ENCODE results near the gene RPP30. TPM values are rescaled to one million over a fixed set of nuclear protein-coding genes. Genes with fewer than 3 reads are reported as not detected.
"Not testable (repeated sequence)": the region's sequence is repeated elsewhere in the genome, so short reads cannot be mapped to it uniquely, and the experiment has no call there.

RPP30 gene
- total and polyA plus RNA-seq, 2 donors = 27.7 to 70.9 TPM

- H3K27ac ChIP-seq (ENCODE audit: low read depth) = no peak overlapping the region
- peaks cover 1% of the 10 kb centered on the region for H3K4me1 ChIP-seq (ENCODE audit: insufficient read depth)
- DNase-seq (ENCODE audit: extremely low spot score) = no peak
- WGBS = 71% methylated on average over 6 of the region's 6 CpGs
- H3K4me3 ChIP-seq (ENCODE audit: low read depth, low read length) = no peak overlapping the region
- peaks cover 2% of the 10 kb centered on the region for H3K36me3 ChIP-seq (ENCODE audit: insufficient read depth)
Observed at GRCh38 chr10:90887555-90887954, 15.8 kb downstream of the RPP30 start.

DNA sequence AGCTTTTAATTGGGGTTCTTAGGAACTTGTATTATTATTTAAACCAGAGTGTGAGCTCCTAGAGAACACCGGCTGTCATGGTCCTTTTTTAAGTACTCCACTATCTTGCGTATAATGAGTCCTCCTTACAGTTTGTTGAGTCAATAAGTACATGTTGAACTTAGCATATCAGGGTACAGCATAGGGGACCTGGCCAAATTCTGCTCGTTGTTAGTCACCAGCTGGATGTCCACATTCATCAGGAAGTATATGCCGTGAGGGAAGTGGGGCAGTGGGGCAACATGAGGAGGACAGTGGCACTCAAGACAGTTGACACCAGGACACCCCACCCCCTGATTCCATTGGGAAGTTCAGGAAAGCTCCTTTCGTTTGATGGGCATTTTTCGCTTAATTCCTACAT lies 16.6 kb downstream of the RPP30 start:
- H3K4me3 ChIP-seq (ENCODE audit: low read depth, low read length) = no peak overlapping the region
- 95% methylated on average over 6 of the region's 6 CpGs for WGBS
- H3K36me3 ChIP-seq (ENCODE audit: insufficient read depth) = peaks cover 3% of the 10 kb centered on the region
- DNase-seq (ENCODE audit: extremely low spot score) = no peak
- H3K27ac ChIP-seq (ENCODE audit: low read depth) = no peak overlapping the region
- H3K4me1 ChIP-seq (ENCODE audit: insufficient read depth) = peaks cover 1% of the 10 kb centered on the region

DNA sequence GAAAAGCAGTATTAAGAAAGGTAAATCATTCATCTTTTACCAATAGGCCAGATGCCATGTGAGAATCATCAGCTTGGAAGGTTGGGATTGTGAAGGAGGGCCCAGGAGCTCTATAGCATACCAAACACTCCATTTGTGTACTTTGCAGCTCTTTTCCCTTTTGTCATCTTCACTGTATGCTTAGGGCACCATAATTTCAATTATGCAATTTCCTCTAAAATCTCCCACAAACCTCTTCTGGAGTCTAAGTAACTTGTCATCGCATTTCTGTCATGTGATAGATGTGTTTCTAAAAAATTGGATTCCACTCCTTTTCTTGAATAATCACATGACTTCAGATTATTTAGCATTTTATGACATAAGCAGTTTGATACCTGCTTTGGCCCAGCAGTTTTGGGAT lies 17.9 kb downstream of the RPP30 start:
- WGBS = 96% methylated on average over 1 of the region's 1 CpG
- Histone ChIP-seq H3K4me3 (ENCODE audit: low read depth, low read length) (no peak overlapping the region), H3K4me1 (ENCODE audit: insufficient read depth) (peaks cover 1% of the 10 kb centered on the region), H3K36me3 (ENCODE audit: insufficient read depth) (peaks cover 3% of the 10 kb centered on the region), H3K27ac (ENCODE audit: low read depth) (no peak overlapping the region)
- no peak for DNase-seq (ENCODE audit: extremely low spot score)

GRCh38 chr10:90890347-90890746 lies 18.6 kb downstream of the RPP30 start:
- H3K4me3 ChIP-seq (ENCODE audit: low read depth, low read length) = no peak overlapping the region
- H3K4me1 ChIP-seq (ENCODE audit: insufficient read depth) = peaks cover 1% of the 10 kb centered on the region
- no peak overlapping the region for H3K27ac ChIP-seq (ENCODE audit: low read depth)
- peaks cover 3% of the 10 kb centered on the region for H3K36me3 ChIP-seq (ENCODE audit: insufficient read depth)
- WGBS = 73% methylated on average over 2 of the region's 2 CpGs
- no peak for DNase-seq (ENCODE audit: extremely low spot score)

- no peak for DNase-seq (ENCODE audit: extremely low spot score)
- Histone ChIP-seq H3K36me3 (ENCODE audit: insufficient read depth) (peaks cover 3% of the 10 kb centered on the region), H3K27ac (ENCODE audit: low read depth) (no peak overlapping the region), H3K4me3 (ENCODE audit: low read depth, low read length) (no peak overlapping the region), H3K4me1 (ENCODE audit: insufficient read depth) (no peaks in the 10 kb centered on the region)
- 97% methylated on average over 3 of the region's 3 CpGs for WGBS
Observed at GRCh38 chr10:90893190-90893589, 21.4 kb downstream of the RPP30 start.

DNA sequence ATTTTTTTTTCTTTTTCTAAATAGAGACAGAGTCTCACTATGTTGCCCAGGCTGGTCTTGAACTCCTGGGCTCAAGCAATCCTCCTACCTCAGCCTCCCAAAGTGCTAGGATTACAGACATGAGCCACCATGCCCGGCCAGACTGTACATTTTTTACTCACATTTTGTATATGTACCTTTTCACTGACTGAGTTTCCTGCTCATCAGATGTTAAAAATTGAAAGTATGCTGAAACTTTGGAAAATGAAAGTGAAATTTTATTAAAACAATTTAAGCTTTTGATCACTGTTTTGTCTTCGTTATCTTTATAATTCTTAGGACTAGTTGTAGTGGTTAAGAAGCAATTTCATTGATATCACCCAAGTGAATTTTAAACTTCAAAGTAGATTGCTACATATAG lies 25.1 kb downstream of the RPP30 start:
- not testable (repeated sequence) for H3K36me3 ChIP-seq (ENCODE audit: insufficient read depth)

GRCh38 chr10:90905925-90906324 lies 34.2 kb downstream of the RPP30 start:
- DNase-seq (ENCODE audit: extremely low spot score) = no peak
- Histone ChIP-seq H3K27ac (ENCODE audit: low read depth) (no peak overlapping the region), H3K36me3 (ENCODE audit: insufficient read depth) (no peaks in the 10 kb centered on the region), H3K4me3 (ENCODE audit: low read depth, low read length) (no peak overlapping the region), H3K4me1 (ENCODE audit: insufficient read depth) (no peaks in the 10 kb centered on the region)
- WGBS = 88% methylated on average over 1 of the region's 1 CpG

More for the DNA sequence above, 25.1 kb downstream of the RPP30 start:
- H3K4me3 ChIP-seq (ENCODE audit: low read depth, low read length); H3K4me1 ChIP-seq (ENCODE audit: insufficient read depth); H3K27ac ChIP-seq (ENCODE audit: low read depth); DNase-seq (ENCODE audit: extremely low spot score): not testable (repeated sequence)
- 86% methylated on average over 2 of the region's 2 CpGs for WGBS

- no peak overlapping the region for H3K27ac ChIP-seq (ENCODE audit: low read depth)
Observed at GRCh38 chr10:90906596-90906995, 34.8 kb downstream of the RPP30 start.

GRCh38 chr10:90911133-90912051 lies 39.6 kb downstream of the RPP30 start:
- H3K4me3 ChIP-seq (ENCODE audit: low read depth, low read length) = no peak overlapping the region
- 34% methylated on average over 12 of the region's 12 CpGs for WGBS
- H3K36me3 ChIP-seq (ENCODE audit: insufficient read depth) = no peaks in the 10 kb centered on the region
- peak; percentile 59 for DNase-seq (ENCODE audit: extremely low spot score)
- H3K4me1 ChIP-seq (ENCODE audit: insufficient read depth) = no peaks in the 10 kb centered on the region
- no peak overlapping the region for H3K27ac ChIP-seq (ENCODE audit: low read depth)

More at GRCh38 chr10:90906596-90906995, 34.8 kb downstream of the RPP30 start:
- no peaks in the 10 kb centered on the region for H3K36me3 ChIP-seq (ENCODE audit: insufficient read depth)
- no peak for DNase-seq (ENCODE audit: extremely low spot score)
- H3K4me3 ChIP-seq (ENCODE audit: low read depth, low read length) = no peak overlapping the region
- 74% methylated on average over 1 of the region's 1 CpG for WGBS
- no peaks in the 10 kb centered on the region for H3K4me1 ChIP-seq (ENCODE audit: insufficient read depth)

DNA sequence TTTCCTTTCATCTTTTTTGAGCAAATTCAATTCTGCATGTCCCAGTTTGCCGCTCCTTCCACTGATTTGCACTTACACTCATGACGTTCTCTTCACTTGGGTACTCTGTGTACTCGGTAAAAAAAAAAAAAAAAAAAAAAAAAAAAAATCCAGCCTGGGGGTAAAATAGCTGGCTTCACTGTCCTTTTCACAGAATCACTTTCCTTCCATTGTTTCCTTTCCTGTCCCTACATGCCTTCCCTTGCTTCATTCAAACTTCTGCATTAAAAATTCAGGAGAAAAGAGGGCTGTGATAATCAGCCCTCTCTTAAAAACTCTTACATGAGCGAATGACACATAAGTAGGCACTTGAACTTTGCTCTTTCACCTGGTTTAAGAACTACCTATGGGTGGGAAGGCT lies 40.4 kb downstream of the RPP30 start:
- Histone ChIP-seq H3K27ac (ENCODE audit: low read depth) (no peak overlapping the region), H3K4me1 (ENCODE audit: insufficient read depth) (no peaks in the 10 kb centered on the region), H3K4me3 (ENCODE audit: low read depth, low read length) (no peak overlapping the region), H3K36me3 (ENCODE audit: insufficient read depth) (no peaks in the 10 kb centered on the region)
- DNase-seq (ENCODE audit: extremely low spot score) = no peak
- WGBS = 64% methylated on average over 4 of the region's 4 CpGs

- WGBS = 94% methylated on average over 7 of the region's 7 CpGs
- no peaks in the 10 kb centered on the region for H3K36me3 ChIP-seq (ENCODE audit: insufficient read depth)
- DNase-seq (ENCODE audit: extremely low spot score) = no peak
- H3K4me1 ChIP-seq (ENCODE audit: insufficient read depth) = no peaks in the 10 kb centered on the region
- H3K4me3 ChIP-seq (ENCODE audit: low read depth, low read length) = no peak overlapping the region
- H3K27ac ChIP-seq (ENCODE audit: low read depth) = no peak overlapping the region
Observed at GRCh38 chr10:90912854-90913479, 41.2 kb downstream of the RPP30 start.

DNA sequence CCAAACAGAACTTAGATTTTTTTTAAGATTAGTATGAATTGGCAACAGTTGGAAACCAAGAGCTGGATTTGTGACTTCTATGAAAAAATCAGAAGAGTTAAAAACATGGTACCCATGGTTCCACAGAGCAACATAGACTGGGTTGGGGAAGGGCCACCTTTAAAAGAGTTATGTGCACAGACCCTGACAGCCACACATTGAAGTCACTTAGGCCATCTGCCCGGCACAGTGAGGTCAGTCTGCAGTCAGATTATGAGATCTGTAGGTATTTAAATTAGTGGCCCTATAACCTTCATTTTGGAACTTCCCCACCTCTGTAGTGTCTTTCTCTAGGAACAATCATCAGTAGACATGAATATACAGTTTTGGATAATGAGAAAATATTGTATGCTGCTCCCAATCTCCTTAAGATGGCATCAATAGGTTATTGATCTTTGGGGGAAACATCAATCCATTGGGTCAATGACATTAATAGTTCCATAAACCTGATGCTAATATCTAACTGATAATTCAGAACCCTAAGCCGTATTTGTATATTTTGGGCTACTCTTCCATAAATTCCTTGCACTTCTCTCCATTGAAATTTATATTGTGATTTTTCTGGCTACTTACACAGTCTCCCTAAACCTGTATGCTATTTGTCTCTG lies 42.1 kb downstream of the RPP30 start:
- WGBS = 86% methylated on average over 2 of the region's 2 CpGs
- no peak for DNase-seq (ENCODE audit: extremely low spot score)
- H3K4me3 ChIP-seq (ENCODE audit: low read depth, low read length) = no peak overlapping the region
- no peak overlapping the region for H3K27ac ChIP-seq (ENCODE audit: low read depth)
- H3K4me1 ChIP-seq (ENCODE audit: insufficient read depth) = no peaks in the 10 kb centered on the region
- H3K36me3 ChIP-seq (ENCODE audit: insufficient read depth) = no peaks in the 10 kb centered on the region

- H3K4me3 ChIP-seq (ENCODE audit: low read depth, low read length) = no peak overlapping the region
- no peaks in the 10 kb centered on the region for H3K4me1 ChIP-seq (ENCODE audit: insufficient read depth)
- DNase-seq (ENCODE audit: extremely low spot score) = no peak
- H3K36me3 ChIP-seq (ENCODE audit: insufficient read depth) = no peaks in the 10 kb centered on the region
- WGBS = 86% methylated on average over 10 of the region's 10 CpGs
- H3K27ac ChIP-seq (ENCODE audit: low read depth) = no peak overlapping the region
Observed at GRCh38 chr10:90914992-90915765, 43.4 kb downstream of the RPP30 start.
